HG03457 (cell line): Measurements from ENCODE around the gene SCLY.
A peak's percentile ranks its signal among the peaks of the same experiment; 100 is the strongest.
"Not testable (repeated sequence)": the region's sequence is repeated elsewhere in the genome, so short reads cannot be mapped to it uniquely, and the experiment has no call there.

ENCODE experiments used
- ATAC-seq: cut with Tn5 transposase; IDR thresholded peaks from one replicate; pipeline ENCODE4 v1.9.1; 2021; ENCODE audit warnings: moderate number of reproducible peaks; ENCODE audit not compliant: unreplicated experiment

The SCLY gene

DNA sequence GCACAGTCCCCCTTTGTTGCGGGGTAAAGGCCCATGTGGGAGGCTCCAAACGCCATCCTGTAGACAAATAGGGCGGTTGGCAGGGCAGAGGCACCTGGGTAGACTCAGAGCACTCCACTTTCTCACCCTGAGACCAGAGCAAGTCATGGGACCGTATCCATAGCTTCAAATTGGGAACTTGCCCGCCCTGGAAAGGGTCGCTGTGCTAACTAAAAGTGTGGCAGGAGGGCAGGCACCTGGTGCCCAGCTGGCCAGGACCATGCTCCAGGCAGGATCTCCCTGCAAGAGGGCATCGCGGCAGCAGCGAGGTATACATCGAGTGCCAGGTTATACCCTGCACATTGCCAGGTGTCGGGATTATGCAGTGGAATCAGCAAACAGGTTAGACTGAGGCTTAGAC, 20.8 kb upstream of the SCLY start:
- no peak for ATAC-seq

DNA sequence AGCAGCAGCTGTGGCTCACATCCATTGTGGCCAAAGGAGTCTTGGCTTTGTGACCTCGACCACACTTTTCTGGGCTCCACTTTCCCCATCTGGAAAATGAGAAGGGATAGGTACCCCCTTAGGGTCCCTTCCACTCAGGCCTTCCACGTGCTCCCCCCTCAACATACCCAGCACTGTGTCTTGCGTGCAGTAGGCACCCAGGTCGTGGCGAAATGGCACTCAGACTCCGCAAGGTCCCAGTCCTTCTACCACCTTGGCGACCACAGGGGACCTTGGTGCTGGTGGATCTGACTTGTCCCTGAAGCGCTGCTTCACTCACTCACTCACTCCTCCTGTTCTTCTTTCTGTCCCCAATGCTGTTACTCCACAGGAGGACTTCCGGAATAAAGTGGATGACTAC, 19.9 kb upstream of the SCLY start:
- no peak for ATAC-seq

DNA sequence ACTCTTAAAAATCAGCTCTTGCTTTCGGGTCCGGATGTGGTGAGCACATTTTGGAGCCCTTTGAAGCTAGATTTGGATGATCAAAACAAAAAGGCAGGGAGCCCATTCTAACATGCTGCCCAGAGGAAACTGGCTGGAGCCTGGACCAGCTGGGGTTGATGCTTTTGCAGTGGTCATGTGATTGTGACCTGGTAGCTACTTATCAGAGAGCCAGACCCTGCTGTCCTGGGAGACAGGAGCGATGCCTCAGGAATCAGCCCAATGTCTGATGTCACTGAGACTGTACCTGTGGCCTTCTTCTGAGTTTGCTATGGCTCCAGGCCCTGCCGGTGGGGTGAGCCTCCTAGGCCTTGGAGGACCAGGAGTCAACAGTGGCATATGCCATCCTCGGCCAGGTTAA, 18.7 kb upstream of the SCLY start:
- no peak for ATAC-seq

DNA sequence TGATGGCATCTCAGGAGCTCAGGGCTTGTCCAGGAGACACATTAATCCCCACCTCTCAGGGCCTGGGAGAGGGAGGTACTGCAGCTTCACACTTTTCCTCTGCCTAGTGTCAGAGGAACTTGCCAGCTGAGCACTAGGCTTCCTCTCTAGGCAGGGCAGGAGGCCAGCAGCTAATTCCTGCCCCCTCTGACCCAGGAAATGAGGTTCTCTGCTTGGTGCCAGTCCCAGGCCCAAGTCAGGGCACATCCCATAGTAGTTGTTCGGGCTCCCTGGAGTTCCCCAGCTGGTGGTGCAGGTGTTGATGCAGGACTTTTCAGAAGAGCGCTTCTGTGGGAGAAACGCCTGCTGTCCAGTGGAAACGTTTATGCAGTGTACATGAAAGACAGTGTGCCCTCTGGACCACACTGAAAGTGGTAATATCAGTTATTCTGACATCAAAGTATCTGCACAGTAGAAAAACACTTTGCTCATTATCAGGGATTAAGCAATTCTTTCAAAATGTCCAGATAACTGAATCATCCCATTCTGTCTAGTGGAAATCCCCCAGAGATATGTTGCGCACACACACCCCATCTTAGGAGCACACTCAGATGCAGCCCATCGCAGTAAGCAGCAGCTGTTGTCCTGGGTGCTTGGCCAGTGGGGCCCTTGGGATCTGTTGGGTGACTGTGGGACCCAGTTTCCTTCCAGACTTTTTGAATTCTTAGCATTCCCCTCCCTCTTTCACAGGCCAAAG, 17.8 kb upstream of the SCLY start:
- no peak for ATAC-seq

DNA sequence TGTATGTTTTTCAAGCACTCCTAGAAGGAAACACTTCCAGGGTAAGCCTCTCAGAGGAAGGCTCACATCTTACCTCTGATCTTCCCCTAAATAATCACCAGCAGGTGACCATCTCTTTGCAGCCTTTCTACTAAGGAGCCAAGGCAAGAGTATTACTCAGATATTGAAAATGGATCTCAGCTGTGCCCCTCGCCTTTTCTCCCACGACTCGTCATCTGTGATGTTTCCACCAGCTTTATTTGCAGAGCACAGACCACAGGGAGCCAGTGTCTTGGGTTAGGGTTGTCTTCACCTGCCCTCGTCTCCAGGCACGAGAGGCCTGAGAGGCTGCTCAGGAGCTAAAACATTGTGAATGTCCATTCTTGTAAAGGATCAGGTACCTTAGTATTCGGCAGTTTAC, 16.9 kb upstream of the SCLY start:
- no peak for ATAC-seq

DNA sequence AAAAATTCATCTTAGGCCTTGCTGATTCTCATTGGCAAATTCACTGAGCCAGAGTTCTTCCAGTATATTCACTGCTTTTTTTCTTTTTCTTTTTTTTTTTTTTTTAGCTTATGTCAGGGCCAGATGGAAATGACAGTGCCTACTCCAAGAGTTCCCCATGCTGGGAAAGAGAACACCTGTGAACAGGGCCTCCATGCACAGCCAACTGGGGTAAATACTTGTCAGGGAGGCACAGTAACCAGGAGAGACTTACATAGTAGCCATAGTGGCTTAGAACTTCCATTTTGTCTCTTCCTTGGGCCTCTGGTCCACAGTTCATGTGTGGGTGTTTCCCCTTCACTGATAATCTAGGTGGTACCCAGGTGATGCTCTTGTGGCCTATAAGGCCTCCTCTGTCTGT, 15.2 kb upstream of the SCLY start:
- ATAC-seq = no peak

DNA sequence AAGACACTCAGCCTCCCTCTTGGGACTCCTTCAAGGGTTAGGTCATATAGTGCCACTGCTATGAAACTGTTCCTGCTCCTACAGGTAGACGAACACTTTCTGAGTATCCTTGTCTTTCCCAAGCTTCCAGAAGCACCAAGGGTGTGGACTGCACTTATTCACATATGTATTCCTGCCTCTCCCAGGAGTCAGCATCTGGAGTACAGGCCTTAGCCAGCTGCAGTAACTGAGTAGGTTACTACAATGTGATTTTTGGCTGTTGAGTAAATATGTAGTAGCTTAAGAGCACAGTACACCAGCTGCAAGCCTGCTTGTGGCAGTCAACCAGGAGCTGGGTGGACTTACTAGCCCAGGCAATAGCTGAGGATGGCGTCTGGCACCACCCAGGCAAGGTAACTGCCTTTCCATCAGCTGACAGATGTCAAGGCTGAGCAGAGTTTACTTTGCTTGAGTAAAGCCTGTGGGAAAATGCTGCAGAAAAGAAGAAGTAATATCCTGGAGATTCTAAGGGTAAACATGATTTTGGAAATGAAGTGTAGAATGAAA, 14.0 kb upstream of the SCLY start:
- no peak for ATAC-seq

DNA sequence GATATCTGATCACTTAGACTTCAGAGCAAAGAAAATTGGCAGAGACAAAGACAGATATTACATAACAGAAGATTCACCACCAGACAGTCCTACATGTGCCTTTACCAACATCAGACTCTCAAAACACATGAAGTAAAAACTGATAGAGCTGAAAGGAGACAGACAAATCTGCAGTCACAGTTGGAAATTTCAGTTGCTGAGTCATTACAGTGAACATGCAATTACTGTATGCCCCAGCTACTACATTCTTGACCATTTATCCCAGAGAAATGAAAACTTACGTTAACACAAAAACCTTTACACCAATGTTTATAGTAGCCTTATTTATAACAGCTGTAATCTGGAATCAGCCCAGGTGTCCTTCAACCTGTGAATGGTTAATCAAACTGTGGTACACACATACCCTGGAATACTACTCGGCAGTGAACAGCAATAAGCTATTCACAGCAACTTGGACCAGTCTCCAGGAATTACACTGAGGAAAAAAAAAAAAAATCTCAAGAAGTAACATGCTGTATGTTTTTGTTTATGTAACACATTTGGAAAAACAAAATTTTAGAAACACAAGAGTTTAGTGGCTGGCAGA, 7.5 kb upstream of the SCLY start:
- no peak for ATAC-seq

DNA sequence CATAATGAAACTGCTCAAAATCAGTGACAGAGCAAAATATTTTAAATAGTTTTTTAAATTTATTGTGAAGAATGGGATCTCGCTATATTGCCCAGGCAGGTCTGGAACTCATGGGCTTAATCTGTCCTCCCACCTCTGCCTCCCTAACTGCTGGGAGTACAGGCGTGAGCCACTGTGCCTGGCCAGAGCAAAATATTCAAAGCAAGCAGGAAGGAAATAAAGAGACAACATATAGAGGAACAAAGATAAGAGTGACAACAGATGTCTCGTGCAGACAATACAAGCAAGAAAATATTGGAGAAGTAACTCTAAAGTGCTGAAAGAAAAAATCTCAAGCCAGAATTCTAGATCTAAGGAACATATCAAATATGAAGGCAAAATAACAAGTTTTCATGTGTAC, 5.0 kb upstream of the SCLY start:
- no peak for ATAC-seq

DNA sequence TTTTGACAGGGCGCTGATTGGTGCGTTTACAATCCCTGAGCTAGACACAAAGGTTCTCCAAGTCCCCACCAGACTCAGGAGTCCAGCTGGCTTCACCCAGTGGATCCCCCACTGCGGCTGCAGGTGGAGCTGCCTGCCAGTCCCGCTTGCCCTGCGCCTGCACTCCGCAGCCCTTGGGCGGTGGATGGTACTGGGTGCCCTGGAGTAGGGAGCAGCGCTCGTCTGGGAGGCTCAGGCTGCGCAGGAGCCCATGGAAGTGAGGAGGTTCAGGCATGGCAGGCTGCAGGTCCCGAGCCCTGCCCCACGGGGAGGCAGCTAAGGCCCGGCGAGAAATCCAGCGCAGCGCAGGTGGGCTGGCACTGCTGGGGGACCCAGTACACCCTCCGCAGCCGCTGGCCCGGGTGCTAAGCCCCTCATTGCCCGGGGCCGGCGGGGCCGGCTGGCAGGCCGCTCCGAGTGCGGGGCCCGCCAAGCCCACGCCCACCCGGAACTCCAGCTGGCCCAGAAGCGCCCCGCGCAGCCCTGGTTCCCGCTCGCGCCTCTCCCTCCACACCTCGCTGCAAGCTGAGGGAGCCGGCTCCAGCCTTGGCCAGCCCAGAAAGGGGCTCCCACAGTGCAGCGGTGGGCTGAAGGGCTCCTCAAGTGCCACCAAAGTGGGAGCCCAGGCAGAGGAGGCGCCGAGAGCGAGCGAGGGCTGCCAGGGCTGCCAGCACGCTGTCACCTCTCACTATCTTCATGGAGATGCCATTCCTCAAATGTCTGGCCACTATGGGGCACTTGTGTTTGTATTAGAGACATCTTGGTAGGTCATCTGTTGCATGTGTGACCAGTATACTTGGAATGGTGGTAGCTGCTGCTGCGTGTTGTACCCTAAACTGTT, 2.9 kb upstream of the SCLY start:
- ATAC-seq = not testable (repeated sequence)

DNA sequence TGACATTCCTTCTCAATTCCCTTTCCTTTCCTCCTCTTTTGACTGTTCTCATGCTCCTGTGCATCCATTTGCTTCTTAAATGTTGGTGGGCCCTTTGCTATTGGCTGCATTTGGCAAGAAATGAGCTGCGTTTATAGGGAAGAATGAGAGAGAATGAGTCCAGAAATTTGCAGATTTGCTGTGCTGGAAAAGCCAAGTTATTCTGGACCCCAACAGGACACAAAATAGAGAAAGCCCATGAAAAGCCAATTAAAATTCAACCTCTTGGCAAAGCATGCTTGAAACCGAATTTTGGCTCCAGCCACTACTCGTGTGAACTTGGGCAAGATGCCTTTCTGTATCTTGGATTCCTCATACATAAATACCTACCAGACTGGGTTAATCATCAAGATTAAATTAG, 1.3 kb upstream of the SCLY start:
- no peak for ATAC-seq

DNA sequence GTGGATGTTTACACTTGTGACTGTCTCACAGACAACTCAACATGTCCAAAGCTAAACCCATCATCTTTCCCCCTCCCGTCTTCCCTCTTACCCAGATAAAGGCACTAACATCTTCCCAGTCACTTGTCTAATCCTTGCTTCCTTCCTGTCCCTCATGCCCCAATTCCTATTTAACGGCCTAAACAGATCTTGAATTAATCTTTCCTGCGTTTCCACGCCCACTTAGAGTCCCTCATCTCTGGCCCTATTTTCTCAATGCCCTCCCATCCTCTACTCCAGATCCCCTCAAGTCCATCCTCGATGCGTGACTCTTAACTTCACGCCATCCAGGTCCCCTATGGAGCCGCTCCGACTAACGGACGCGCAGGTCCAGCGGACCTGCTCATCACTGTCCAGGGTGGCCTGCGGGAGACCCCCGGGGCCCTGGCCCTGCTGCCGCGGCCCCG, 682 bp upstream of the SCLY start:
- no peak for ATAC-seq

DNA sequence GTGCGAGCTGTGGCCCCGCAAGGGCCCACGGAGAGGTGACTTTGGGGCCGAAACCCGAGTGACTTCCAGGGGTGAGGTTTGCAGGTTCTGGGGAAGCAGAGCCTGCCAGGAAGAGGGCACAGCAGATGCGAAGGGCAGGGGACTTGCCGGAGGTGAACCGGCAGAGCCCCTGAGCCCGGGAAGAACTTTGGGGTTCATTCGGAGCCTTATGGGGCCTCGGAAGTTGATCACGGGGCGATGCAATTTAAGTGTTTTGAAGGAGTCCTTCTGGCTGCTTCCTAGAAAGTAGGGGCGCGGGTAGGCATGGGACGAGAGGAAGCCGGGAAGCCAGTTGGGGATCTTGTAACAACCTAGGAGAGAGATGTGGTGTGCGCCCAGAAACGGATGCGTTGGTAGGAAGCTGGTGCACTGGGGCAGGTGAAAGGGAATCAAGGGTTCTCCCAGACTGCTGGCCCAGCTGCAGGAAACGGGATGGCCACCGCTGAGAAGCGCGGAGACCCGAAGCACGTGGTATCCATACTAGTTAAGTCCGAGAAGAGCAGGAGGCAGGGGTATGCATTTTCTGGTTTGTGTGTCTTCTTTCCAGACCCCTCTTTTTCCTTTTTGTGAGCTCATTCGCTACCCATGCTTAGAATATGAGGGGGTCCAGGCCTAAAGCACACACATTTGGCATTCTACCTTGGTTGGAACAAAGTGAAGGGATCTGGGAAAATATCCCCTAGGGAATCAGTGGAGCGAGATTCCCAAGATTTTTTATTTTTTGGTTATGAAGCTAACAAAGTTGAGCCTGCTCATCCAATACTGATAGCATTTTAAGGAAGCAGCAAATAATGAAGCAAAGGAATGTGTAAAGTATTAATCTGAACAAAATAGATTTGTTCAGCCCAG, 758 bp downstream of the SCLY start:
- peak; percentile 6 for ATAC-seq

DNA sequence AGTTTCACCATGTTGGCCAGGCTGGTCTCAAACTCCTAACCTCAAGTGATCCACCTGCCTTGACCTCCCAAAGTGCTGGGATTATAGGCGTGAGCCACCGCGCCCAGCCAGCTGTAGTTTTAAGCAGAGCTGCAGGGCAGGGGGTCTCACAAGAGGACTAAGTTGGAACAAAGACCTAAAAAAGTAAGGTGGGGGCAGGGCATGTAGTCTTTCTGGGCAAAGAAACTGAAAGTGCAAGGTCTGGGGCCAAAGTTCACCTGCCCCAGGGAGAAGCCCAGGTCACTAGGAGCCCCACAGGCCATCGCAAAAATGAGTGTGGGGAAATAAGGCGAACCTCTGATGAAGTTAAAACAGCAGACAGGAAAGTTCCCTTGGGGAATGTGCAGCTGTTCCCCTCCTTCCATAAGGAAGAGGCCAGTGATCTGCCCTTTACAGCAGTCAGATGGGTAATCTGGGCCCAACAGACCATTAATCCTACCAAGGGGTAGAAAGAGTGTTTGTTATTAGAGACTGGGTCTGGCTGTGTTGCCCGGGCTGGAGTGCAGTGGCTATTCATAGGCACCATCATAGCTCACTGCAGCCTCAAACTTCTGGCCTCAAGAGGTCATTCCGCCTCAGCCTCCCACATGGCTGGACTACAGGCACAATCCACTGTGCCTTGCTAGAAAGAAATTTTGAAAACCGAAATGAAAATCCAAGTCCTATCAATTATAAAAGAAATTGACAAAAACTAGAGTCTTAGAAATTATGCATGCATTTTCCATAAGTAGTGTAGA, 2.8 kb downstream of the SCLY start:
- no peak for ATAC-seq

DNA sequence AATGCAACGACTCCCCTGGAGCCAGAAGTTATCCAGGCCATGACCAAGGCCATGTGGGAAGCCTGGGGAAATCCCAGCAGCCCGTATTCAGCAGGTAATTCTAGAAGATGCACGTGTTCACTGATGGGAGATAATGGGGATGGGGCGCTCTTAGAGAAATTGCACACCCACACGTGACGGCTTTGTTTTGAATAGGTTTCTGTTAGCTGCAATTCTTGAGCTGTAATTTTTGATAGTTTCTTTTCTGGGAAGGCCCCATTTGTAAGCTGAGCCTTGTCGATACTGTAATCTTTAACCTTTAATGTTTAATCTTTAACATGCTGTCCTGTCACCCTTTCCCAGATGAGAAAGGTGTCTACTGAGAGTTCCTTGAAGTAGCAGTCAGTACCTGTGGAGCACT, 3.6 kb downstream of the SCLY start:
- no peak for ATAC-seq

DNA sequence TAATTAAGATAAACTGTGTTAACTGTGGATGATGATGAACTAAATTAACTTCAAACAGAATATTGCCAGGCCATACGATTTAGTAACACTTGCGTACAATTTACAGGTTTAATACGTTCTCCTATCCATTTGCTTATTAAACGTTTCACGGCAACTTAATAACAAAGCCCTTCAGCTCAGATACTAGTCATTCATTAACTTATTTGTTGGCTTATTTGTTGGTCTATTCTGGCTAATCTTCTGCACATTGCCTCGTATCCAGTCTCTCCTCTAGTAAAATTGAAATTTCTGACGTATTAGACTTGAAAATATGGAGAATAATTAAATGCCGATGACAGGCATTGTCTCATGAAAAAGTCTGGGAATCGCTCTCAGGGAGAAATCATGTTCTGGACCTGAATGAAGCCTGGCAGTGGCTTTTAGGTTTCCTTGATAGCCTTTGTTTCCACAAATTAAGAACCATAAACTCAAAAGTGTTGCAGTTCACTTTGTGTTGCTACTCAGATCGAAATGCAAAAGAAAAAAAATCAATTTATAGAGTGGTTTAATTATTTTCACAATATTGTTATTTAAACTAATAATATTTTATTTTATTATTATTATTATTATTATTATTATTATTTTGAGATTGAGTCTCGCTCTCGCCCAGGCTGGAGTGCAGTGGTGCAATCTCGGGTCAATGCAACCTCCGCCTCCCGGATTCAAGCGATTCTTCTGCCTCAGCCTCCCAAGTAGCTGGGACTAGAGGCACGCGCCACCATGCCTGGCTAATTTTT, 4.5 kb downstream of the SCLY start:
- no peak for ATAC-seq

DNA sequence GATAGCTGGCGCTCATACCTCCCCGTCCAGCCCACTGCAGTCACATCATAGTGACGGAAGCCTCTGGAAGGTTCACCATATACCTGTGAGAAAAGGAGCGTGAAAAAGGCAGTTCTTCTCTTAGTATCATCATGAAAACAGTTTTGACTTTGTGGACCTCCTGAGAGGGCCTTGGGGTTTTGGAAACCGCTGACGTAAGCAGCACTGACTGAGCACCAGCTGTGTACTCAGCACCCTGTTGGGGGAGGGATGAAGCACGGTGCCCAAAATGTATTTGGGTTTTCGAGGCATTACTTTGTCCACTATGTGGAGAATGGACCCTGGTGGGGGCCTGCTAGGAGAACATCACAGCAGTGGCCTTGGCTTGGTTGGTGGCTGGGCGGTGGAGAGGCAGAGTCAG, 5.4 kb downstream of the SCLY start:
- ATAC-seq = no peak

DNA sequence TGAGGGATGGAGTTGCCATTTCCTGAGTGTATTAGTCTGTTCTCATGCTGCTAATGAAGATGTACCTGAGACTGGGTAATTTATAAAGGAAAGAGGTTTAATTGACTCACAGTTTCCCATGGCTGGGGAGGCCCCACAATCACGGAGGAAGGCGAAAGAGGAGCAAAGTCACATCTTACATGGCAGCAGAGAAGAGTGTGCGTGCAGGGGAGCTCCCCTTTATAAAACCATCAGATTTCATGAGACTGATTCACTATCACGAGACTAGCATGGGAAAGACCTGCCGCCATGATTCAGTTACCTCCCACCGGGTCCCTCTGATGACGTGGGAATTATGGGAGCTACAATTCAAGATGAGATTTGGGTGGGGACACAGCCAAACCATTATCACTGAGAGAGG, 5.9 kb downstream of the SCLY start:
- ATAC-seq = not testable (repeated sequence)

DNA sequence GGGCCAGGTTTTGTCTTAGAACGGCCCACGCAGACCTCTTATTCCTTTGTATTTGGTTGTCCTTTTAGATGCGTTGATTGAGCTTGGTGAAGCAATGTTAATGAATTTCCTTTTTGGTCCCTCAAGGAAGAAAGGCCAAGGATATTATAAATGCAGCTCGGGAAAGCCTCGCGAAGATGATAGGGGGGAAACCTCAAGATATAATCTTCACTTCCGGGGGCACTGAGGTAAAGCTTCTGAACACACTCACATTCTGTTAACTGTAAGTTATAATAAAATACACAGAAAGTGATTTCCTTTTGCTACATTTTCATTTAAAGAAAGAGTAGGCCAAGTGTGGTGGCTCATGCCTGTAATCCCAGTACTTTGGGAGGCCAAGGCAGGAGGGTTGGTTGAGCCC, 7.1 kb downstream of the SCLY start:
- no peak for ATAC-seq
